ENCODE measurements around the gene CAPNS1.

- TF ChIP-seq YY1 (IDR thresholded peaks at IDR 0.05; ENCODE audit: insufficient read depth, insufficient read length) (no peak), SUZ12 (IDR thresholded peaks at IDR 0.05; ENCODE audit: extremely low read depth, insufficient read depth, insufficient read length) (no peak)
Observed at GRCh38 chr19:36160821-36161596, 21.1 kb downstream of the CAPNS1 start.
